Measurements from ENCODE around the gene CABLES2. TPM values are rescaled to one million over a fixed set of nuclear protein-coding genes. Genes with fewer than 3 reads are reported as not detected.

The CABLES2 gene, protein sequence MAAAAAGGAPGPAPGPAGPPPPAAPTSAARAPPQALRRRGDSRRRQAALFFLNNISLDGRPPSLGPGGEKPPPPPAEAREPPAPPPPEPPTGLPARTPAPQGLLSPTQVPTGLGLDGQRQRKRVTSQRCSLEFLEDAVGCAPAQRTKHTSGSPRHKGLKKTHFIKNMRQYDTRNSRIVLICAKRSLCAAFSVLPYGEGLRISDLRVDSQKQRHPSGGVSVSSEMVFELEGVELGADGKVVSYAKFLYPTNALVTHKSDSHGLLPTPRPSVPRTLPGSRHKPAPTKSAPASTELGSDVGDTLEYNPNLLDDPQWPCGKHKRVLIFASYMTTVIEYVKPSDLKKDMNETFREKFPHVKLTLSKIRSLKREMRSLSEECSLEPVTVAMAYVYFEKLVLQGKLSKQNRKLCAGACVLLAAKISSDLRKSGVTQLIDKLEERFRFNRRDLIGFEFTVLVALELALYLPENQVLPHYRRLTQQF
- polyA plus RNA-seq (2013, experiment 1 of 2): 7.6 TPM
- polyA plus RNA-seq (2013, experiment 2 of 2): 7.3 TPM

DNA sequence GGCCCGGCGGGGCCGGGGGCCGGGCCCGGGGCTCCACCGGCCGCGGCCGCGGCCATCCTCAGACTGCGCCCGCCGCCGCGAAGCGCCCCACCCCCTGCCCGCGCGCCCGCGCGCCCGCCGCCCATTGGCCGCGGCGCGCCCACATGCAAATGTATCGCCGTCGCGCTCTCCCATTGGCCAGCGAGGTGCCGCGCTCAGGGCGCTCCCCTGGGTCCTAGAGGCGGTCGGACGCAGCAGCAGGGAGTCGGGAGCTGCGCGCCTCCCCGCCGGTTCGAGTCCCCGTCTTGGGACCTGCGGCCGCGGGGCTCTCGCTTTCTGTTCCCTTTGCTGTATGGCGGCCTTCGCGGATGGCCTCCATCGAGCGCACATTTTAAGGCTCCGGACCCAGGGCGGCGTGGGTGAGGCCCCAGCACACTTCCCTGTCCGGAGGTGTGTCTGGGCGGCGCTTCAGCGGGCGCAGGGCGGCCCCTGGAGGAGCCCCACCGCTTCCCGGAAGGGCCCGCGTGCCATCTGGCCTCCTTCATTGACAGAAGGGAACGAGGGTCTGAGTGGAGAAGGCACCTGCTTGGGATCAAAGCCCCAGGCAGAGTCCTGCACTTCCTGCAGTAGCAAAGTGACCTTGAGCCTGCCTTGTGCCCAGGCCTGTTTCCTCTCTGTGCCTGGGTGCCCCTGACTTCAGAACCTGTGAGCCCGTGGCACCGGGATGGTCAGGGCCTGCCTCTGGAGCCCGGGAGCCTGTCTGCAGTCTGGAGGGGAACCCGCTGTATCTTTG is at the start of gene CABLES2:
CABLES2 (minus strand) TSS at position 65 of the 772 bp plus-strand sequence; CDS start at position 56, 9 bp downstream.
- H3K4me1 ChIP-seq (ENCODE audit: control insufficient read depth, insufficient read depth, low read length, poor library complexity, severe bottlenecking): no peaks in the 10 kb centered on the region

DNA sequence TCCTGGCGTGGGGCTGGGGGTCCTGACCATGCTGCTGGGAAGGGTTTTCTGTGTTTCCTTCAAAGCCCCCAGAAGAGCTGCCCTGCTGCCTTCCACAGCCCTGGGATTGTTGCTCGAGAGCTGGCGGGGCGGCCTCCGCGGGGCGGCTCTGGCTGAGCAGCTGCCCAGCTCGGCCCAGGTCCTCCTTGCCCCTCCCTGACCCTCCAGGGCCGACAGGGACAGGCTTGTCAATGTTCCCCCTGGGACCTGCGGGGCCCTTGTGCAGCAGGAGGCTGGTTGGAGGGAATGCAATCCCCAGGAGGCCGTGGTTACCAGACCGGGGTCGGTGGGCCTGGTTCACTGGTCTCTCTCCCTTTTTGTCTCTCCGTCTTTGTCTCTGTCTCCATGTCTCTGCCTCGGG is 48.8 kb upstream of the CABLES2 start:
- H3K4me1 ChIP-seq (ENCODE audit: control insufficient read depth, insufficient read depth, low read length, poor library complexity, severe bottlenecking): peaks cover 7% of the 10 kb centered on the region
- H3K27ac ChIP-seq (ENCODE audit: low read depth, low read length, severe bottlenecking): no peak overlapping the region
- 74 to 87% methylated on average over 11 to 13 of the region's 15 CpGs for WGBS, 2 experiments (ENCODE audit: insufficient coverage in 2 of 2)

More for the DNA sequence above, at the start of gene CABLES2:
- Histone ChIP-seq H3K4me3 (ENCODE audit: extremely low read depth, insufficient read depth, low read length, poor library complexity, severe bottlenecking) (peak within 1 kb of the TSS; percentile 49), H3K9me3 (ENCODE audit: control insufficient read depth, low read length) (no peaks in the 10 kb centered on the region), H3K27ac (ENCODE audit: low read depth, low read length, severe bottlenecking) (no peak within 1 kb of the TSS), H3K36me3 (ENCODE audit: control insufficient read depth, insufficient read depth, low read length) (no peaks in the 10 kb centered on the region)
- 10 to 12% methylated on average over 52 to 57 of the region's 73 CpGs for WGBS, 2 experiments (ENCODE audit: insufficient coverage in 2 of 2)

DNA sequence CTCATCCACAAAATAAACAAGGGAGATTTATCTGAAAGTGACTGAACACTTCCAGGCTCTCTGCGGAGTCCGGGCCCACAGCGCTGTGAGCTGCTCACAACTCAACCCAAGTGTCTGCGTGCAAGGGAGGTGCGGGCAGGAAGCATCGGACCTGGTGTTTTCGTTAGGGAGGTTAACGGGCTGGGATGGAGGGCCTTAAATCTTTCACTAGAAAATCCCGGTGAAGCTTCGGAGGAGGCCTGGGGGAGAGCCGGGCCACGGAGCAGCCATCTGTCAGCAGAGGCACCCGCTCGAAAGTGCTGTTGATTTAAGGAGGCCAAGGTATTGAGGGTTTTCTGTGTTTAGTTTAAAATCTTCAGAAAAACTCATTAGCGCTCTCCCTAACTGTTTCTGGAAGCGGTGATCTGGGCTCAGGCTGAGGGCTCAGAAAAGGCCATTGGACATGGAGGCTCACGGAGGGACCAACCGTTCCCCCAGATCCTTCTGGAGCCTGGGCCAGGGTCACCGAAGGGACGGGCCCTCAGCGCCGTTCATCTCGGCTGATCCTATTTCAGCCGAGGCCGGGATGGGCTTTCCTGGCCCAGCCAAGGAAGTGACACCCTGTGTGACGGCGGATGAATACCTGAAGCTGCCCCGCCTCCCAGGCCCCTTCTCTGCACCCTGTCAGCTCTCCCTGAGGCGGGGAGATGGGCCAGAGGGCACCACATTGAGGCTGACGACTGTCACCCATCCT is 48.0 kb upstream of the CABLES2 start:
- no peaks in the 10 kb centered on the region for H3K9me3 ChIP-seq (ENCODE audit: control insufficient read depth, low read length)
- H3K27ac ChIP-seq (ENCODE audit: low read depth, low read length, severe bottlenecking): no peak overlapping the region
- whole genome bisulfite sequencing, 2 experiments (ENCODE audit: insufficient coverage in 2 of 2): 79 to 80% methylated on average over 25 to 30 of the region's 30 CpGs
- no peaks in the 10 kb centered on the region for H3K36me3 ChIP-seq (ENCODE audit: control insufficient read depth, insufficient read depth, low read length)
- no peak overlapping the region for H3K4me3 ChIP-seq (ENCODE audit: extremely low read depth, insufficient read depth, low read length, poor library complexity, severe bottlenecking)
- peaks cover 7% of the 10 kb centered on the region for H3K4me1 ChIP-seq (ENCODE audit: control insufficient read depth, insufficient read depth, low read length, poor library complexity, severe bottlenecking)

More for the DNA sequence above, 48.8 kb upstream of the CABLES2 start:
- Histone ChIP-seq H3K36me3 (ENCODE audit: control insufficient read depth, insufficient read depth, low read length) (no peaks in the 10 kb centered on the region), H3K9me3 (ENCODE audit: control insufficient read depth, low read length) (no peaks in the 10 kb centered on the region), H3K4me3 (ENCODE audit: extremely low read depth, insufficient read depth, low read length, poor library complexity, severe bottlenecking) (no peak overlapping the region)

DNA sequence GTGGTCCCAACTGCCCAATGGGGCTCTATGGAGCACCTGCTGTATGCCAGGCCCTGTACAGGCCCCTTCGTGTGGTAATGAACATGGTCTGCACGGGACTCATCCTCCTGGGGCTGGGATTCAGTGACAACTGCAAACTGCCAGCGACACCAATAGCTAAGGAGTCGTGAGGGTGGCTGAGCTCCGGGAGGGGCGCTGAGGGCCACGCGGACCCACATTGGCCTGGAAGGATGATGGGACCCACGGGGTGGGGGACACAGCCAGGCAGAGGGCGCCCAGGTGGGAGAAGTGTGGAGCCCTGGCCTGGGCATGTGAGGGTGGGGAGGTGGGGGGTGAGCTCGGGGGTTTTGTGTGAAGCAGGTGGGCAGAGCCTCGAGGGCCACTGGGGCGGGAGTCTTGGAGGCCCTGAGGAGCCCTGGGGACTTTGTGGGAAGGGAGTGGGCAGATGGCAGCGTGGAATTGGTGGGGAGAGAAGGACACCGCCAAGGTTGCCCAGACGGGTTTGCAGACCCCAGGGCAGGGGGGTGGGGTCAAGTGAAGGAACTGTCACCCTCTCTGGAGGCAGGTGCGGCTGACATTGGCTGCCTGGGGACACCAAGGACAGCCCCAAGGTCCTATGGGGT is 46.2 kb upstream of the CABLES2 start:
- no peaks in the 10 kb centered on the region for H3K9me3 ChIP-seq (ENCODE audit: control insufficient read depth, low read length)
- no peak overlapping the region for H3K4me3 ChIP-seq (ENCODE audit: extremely low read depth, insufficient read depth, low read length, poor library complexity, severe bottlenecking)
- no peak overlapping the region for H3K27ac ChIP-seq (ENCODE audit: low read depth, low read length, severe bottlenecking)
- peaks cover 5% of the 10 kb centered on the region for H3K4me1 ChIP-seq (ENCODE audit: control insufficient read depth, insufficient read depth, low read length, poor library complexity, severe bottlenecking)
- no peaks in the 10 kb centered on the region for H3K36me3 ChIP-seq (ENCODE audit: control insufficient read depth, insufficient read depth, low read length)
- WGBS, 2 experiments (ENCODE audit: insufficient coverage in 2 of 2): 90 to 93% methylated on average over 15 to 16 of the region's 17 CpGs

DNA sequence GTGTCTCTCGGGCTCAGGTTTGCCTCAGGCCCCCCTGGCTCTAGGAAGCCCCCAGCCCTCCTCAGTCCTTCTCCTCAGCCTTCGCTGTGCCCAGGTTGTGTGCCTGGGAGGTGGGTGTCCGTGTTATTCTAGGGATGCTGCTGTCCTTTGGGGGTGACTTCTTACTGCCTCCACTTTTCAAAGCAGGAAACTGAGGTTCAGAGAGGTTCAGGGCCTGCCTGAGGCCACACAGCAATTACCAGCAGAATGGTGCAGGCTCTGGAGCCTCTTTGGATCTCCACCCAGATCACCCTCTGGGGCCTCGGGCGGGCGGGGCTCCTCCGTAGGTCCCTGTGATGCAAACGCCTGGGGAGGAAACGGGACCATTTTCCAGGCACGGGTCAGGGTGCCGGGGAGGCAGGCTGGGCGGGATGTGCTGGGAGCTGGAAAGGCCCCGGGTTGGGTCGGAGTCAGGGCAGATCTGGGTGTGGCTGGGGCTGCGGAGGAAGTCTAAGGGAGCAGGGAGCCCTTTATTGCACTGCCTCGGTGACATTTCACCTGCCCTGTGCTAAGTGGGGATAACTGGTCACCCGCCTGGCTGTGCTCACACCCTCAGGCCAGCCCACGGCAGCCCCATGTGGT is 45.5 kb upstream of the CABLES2 start:
- Histone ChIP-seq H3K4me3 (ENCODE audit: extremely low read depth, insufficient read depth, low read length, poor library complexity, severe bottlenecking) (no peak overlapping the region), H3K4me1 (ENCODE audit: control insufficient read depth, insufficient read depth, low read length, poor library complexity, severe bottlenecking) (peaks cover 5% of the 10 kb centered on the region)
- WGBS, 2 experiments (ENCODE audit: insufficient coverage in 2 of 2): 83 to 88% methylated on average over 13 to 15 of the region's 18 CpGs

DNA sequence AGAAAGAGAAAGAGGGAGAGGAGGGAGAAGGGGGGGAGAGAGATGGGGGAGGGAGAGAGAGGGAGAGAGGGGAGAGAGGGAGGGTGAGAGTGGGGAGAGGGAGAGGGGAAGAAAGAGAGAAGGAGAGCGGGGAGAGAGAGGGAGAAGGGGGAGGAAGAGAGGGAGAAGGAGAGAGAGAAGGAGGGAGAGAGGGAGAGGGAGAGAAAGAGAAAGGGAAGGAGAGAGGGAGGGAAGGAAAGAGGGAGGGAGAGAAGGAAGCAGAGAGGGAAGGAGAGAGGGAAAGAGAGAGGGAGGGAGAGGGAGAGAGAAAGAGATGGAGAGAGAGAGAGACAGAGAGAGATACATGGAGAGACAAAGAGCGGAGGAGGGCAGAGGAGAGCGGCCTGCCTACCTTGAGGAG is 44.9 kb upstream of the CABLES2 start:
- Histone ChIP-seq H3K27ac (ENCODE audit: low read depth, low read length, severe bottlenecking) (no peak overlapping the region), H3K36me3 (ENCODE audit: control insufficient read depth, insufficient read depth, low read length) (no peaks in the 10 kb centered on the region), H3K4me3 (ENCODE audit: extremely low read depth, insufficient read depth, low read length, poor library complexity, severe bottlenecking) (no peak overlapping the region), H3K4me1 (ENCODE audit: control insufficient read depth, insufficient read depth, low read length, poor library complexity, severe bottlenecking) (peaks cover 5% of the 10 kb centered on the region), H3K9me3 (ENCODE audit: control insufficient read depth, low read length) (no peaks in the 10 kb centered on the region)
- 90 to 93% methylated on average over 3 of the region's 3 CpGs for WGBS, 2 experiments (ENCODE audit: insufficient coverage in 2 of 2)

More for the DNA sequence above, 45.5 kb upstream of the CABLES2 start:
- H3K36me3 ChIP-seq (ENCODE audit: control insufficient read depth, insufficient read depth, low read length): no peaks in the 10 kb centered on the region
- H3K9me3 ChIP-seq (ENCODE audit: control insufficient read depth, low read length): no peaks in the 10 kb centered on the region
- H3K27ac ChIP-seq (ENCODE audit: low read depth, low read length, severe bottlenecking): no peak overlapping the region

DNA sequence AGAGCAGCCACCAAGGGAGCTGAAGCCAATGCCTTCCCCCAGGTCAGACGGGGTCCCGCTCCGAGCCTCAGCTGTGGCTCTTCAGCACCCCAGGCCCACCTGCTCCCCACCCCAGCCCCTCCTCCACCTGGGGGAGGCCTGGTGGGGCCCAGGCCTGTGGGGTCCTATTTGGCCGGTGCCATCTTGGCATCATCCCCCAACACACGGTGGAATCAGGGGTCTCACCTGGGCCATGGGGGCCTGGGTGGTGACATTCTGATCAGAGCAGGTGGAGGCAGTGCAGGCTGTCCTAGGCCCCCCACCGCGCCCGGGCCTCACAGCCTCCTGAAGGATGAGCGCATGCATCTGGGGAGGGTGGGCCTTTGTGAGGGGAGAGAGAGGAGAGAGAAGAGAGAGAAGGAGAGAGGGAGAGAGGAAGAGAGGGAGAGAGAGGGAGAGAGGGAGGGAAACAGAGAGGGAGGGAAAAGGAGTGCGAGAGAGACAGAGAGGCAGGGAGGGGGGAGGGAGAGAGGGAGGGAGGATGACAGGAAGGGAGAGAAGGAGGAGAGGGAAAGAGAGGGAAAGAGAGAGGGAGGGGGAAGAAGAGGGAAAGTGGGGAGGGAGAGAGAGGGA is 44.2 kb upstream of the CABLES2 start:
- Histone ChIP-seq H3K4me3 (ENCODE audit: extremely low read depth, insufficient read depth, low read length, poor library complexity, severe bottlenecking) (no peak overlapping the region), H3K4me1 (ENCODE audit: control insufficient read depth, insufficient read depth, low read length, poor library complexity, severe bottlenecking) (peaks cover 5% of the 10 kb centered on the region), H3K27ac (ENCODE audit: low read depth, low read length, severe bottlenecking) (no peak overlapping the region), H3K9me3 (ENCODE audit: control insufficient read depth, low read length) (no peaks in the 10 kb centered on the region), H3K36me3 (ENCODE audit: control insufficient read depth, insufficient read depth, low read length) (no peaks in the 10 kb centered on the region)
- WGBS, 2 experiments (ENCODE audit: insufficient coverage in 2 of 2): 79 to 92% methylated on average over 6 to 8 of the region's 10 CpGs

DNA sequence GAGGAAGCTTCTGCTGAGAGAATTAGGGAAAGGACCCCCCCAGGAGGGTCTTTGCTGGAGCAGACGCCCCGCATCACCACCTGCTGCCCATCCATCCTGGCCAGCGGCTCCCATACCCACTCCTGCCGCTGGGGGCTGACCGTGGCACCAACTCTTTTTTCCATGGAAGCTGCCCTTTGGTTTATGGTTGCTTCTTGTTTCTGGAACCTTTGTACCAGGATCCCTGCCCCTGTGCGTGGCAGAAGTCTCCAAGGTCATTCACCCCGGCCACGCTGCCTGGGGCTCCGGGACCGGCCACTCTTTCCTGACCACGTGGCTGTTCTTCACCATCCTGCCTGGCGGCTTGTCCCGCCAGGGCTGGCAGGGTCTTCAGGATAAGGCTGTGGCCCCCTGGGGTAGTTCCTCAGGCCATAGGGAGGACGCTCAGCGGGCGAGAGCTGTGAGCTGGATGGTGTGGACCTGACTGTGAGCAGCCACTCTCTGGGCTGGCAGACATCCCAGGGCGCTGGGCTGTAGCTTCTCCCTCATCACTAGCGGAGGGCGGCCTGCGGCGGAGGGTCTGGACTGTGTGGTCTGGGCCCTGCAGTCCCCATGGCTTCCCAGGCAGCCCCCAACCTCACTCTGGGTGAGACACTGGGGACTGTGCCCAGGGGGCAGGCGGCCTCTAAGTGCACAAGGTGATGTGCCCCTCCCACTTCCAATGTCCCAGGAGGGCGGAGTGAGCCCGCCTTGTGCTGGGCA is 43.0 kb upstream of the CABLES2 start:
- Histone ChIP-seq H3K27ac (ENCODE audit: low read depth, low read length, severe bottlenecking) (no peak overlapping the region), H3K4me1 (ENCODE audit: control insufficient read depth, insufficient read depth, low read length, poor library complexity, severe bottlenecking) (no peaks in the 10 kb centered on the region)
- WGBS, 2 experiments (ENCODE audit: insufficient coverage in 2 of 2): 83 to 91% methylated on average over 20 to 21 of the region's 24 CpGs

DNA sequence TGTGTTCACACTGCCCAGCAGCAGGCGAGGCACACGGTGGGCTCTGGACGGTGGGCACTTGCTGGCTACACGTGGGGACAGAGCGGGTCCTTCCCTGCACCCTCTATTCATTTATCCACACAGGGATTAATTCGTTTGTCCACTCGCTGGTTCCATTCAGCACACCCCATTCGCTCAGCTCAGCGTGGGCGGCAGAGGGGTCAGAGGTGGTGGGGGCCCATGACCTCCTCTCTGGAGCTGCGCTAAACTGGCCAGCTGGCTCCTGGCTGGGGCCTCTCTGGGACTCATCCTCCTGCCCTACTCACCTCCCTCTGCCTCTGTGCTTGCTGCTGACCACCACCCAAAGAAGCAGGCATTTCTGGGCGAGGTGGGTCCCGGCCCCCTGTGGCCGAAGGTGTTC is 41.7 kb upstream of the CABLES2 start:
- Histone ChIP-seq H3K27ac (ENCODE audit: low read depth, low read length, severe bottlenecking) (no peak overlapping the region), H3K36me3 (ENCODE audit: control insufficient read depth, insufficient read depth, low read length) (no peaks in the 10 kb centered on the region), H3K9me3 (ENCODE audit: control insufficient read depth, low read length) (no peaks in the 10 kb centered on the region), H3K4me1 (ENCODE audit: control insufficient read depth, insufficient read depth, low read length, poor library complexity, severe bottlenecking) (no peaks in the 10 kb centered on the region), H3K4me3 (ENCODE audit: extremely low read depth, insufficient read depth, low read length, poor library complexity, severe bottlenecking) (no peak overlapping the region)
- 88 to 99% methylated on average over 12 to 13 of the region's 14 CpGs for WGBS, 2 experiments (ENCODE audit: insufficient coverage in 2 of 2)

More for the DNA sequence above, 43.0 kb upstream of the CABLES2 start:
- Histone ChIP-seq H3K4me3 (ENCODE audit: extremely low read depth, insufficient read depth, low read length, poor library complexity, severe bottlenecking) (no peak overlapping the region), H3K36me3 (ENCODE audit: control insufficient read depth, insufficient read depth, low read length) (no peaks in the 10 kb centered on the region), H3K9me3 (ENCODE audit: control insufficient read depth, low read length) (no peaks in the 10 kb centered on the region)
